Measurements from ENCODE around the gene MYH11.

DNA sequence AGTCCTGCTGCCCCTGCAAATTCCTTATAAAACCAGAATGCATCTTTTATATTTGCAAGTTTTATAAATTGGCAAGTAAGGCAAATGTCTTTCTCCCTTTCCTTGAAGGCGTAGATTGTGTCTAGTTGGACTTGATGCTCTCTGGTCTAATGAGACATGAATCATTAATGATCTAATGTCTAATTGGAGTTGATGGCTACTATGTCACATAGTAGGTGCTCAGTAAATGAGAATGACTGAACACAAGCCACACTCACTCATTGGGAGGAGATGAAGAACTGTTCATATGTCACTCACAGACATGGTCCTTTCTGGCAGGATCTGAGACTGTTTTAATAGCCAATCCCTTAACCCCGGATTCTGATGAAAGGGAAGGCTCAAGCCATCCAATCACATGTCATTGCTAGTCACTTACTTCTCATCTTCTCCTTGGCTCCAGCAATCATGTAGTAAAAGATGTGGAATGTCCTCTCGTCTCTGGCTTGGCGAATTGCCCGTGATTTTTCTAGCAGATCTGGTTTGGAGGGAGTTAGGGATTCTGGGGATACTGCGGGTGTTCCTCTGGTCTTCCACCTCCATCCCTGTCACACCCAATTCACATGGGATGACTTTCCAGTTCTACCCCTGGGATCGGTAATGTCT is 81.0 kb downstream of the MYH11 start:
- TF ChIP-seq, protein P1, sequence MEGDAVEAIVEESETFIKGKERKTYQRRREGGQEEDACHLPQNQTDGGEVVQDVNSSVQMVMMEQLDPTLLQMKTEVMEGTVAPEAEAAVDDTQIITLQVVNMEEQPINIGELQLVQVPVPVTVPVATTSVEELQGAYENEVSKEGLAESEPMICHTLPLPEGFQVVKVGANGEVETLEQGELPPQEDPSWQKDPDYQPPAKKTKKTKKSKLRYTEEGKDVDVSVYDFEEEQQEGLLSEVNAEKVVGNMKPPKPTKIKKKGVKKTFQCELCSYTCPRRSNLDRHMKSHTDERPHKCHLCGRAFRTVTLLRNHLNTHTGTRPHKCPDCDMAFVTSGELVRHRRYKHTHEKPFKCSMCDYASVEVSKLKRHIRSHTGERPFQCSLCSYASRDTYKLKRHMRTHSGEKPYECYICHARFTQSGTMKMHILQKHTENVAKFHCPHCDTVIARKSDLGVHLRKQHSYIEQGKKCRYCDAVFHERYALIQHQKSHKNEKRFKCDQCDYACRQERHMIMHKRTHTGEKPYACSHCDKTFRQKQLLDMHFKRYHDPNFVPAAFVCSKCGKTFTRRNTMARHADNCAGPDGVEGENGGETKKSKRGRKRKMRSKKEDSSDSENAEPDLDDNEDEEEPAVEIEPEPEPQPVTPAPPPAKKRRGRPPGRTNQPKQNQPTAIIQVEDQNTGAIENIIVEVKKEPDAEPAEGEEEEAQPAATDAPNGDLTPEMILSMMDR (optimal IDR thresholded peaks at IDR 0.05 in 1 of 3, IDR thresholded peaks at IDR 0.05 in 1 of 3, conservative IDR thresholded peaks at IDR 0.05 in 1 of 3; ENCODE audit: extremely low read depth in 1 of 3, insufficient read depth in 2 of 3, low read length in 3 of 3): no peak
- no peak for TF ChIP-seq EZH2 (IDR thresholded peaks at IDR 0.05; ENCODE audit: low read length)
